GM18873 (cell line): ENCODE data around the gene TMEM107.

Experiments
- ATAC-seq: cut with Tn5 transposase; IDR thresholded peaks from one replicate; pipeline ENCODE4 v1.9.1; 2021; ENCODE audit warnings: mild to moderate bottlenecking, moderate library complexity, moderate number of reproducible peaks; ENCODE audit not compliant: unreplicated experiment, low FRiP score

Gene TMEM107

GRCh38 chr17:8162997-8163977 is 12.9 kb downstream of the TMEM107 start:
- ATAC-seq: no peak

GRCh38 chr17:8162233-8162996 is 13.8 kb downstream of the TMEM107 start, which contains the start of gene VAMP2:
Gene VAMP2 (minus strand): TSS chr17:8162948. CDS start chr17:8162879, 69 bp downstream.
- ATAC-seq: no peak

GRCh38 chr17:8161289-8162232 is 14.6 kb downstream of the TMEM107 start:
- ATAC-seq: no peak

GRCh38 chr17:8160741-8161221 is 15.4 kb downstream of the TMEM107 start:
- no peak for ATAC-seq

GRCh38 chr17:8160224-8160577 is 16.0 kb downstream of the TMEM107 start:
- ATAC-seq: no peak

- ATAC-seq: no peak
Measured at GRCh38 chr17:8159459-8160223, 16.5 kb downstream of the TMEM107 start.

GRCh38 chr17:8159032-8159400 is 17.2 kb downstream of the TMEM107 start:
- ATAC-seq: no peak

GRCh38 chr17:8158267-8159031 is 17.7 kb downstream of the TMEM107 start:
- ATAC-seq: no peak

- ATAC-seq: peak; percentile 82
Measured at GRCh38 chr17:8156246-8156992, 19.8 kb downstream of the TMEM107 start.

- no peak for ATAC-seq
Measured at GRCh38 chr17:8155996-8156245, 20.3 kb downstream of the TMEM107 start.

GRCh38 chr17:8155231-8155995 is 20.8 kb downstream of the TMEM107 start:
- no peak for ATAC-seq

GRCh38 chr17:8154608-8155155 is 21.5 kb downstream of the TMEM107 start:
- no peak for ATAC-seq

- ATAC-seq: no peak
Measured at GRCh38 chr17:8153957-8154607, 22.1 kb downstream of the TMEM107 start.

- ATAC-seq: no peak
Measured at GRCh38 chr17:8153525-8153956, 22.6 kb downstream of the TMEM107 start.

- ATAC-seq: no peak
Measured at GRCh38 chr17:8153031-8153451, 23.1 kb downstream of the TMEM107 start.

GRCh38 chr17:8152112-8152775 is 23.9 kb downstream of the TMEM107 start, which contains the start of gene PER1:
Gene PER1 (minus strand): TSS chr17:8152404. CDS start chr17:8150706, 1,698 bp downstream.
- ATAC-seq: no peak
